GM21528 (cell line): ENCODE results near the gene SNRPB2.

Experiments
- ATAC-seq: cut with Tn5 transposase; IDR thresholded peaks from one replicate; pipeline ENCODE4 v1.9.1; 2021; ENCODE audit warnings: mild to moderate bottlenecking, moderate library complexity; ENCODE audit not compliant: unreplicated experiment, low FRiP score

The SNRPB2 gene

DNA sequence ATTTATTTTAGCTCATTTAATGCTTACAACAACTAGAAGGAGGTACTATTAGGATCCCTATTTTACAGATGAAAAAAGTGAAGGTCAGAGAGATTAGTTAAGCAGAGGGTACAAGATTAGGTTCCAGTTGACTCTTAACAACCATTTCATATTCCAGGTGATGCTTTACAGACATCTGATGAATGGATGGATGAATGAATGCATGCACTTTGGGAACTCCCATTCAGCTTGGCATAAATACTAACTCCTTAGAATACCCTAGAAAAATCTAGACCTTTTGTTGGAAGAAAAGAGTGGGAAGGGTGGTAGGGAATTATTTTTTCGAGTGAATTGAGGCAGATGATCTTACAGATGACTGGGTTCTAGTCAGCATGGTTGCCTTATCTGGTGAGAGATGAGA, 746 bp upstream of the SNRPB2 start:
- ATAC-seq, result no peak

DNA sequence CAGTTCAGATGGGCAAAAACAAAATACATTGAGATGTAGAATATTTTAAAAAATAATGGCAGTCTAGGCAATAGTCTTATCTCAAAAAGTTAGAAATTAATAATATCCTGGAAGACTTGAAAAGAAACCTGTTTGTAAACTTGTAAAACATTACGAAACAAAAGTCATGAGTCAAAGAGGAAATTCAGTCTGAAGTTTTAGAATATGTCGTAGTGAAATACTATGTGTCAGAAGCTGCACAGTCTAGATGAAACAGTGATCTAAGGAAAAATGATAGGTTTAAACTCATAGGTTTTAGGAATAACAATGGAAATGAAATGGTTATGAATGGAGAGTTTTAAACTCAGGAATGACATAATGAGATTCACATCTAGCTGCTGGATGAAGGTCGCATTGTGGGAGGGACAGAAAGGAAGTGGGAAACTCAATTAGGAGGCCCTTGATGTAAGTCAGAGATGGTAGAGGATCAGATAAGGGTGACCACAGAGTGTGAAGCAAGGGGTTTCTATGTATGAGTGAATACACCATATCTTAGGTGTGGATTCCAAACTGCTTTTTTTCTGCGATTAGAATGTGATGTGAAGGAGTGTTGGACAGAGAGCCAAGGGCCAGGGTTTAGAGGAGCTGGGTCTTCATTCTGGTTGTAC, 2.8 kb downstream of the SNRPB2 start:
- ATAC-seq, result no peak

DNA sequence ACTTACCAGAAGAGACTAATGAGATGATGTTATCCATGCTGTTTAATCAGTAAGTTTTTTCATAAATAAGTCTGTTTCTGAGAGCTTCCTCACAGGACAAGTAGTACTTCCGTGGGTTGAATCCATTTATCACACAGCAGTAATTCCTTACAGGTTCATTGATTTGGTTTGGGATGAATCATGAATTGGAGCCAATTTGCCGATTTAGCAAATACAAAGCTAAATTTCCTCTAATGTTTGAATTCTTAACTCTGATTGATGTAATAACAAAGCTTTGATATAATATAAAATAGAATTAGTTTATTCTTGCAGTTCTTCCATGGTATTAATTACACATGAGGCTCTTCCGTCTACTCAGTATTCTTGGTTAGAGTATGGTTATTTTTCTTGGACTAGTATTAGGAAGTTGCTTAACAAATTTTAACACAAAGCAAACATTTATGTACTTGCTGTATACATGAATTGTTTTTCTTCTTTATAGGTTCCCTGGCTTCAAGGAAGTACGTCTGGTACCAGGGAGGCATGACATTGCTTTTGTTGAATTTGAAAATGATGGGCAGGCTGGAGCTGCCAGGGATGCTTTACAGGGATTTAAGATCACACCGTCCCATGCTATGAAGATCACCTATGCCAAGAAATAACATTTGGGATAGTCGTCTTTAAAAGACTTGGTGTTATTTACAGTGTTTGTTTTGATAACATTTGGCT, 10.7 kb downstream of the SNRPB2 start:
- ATAC-seq, result no peak

DNA sequence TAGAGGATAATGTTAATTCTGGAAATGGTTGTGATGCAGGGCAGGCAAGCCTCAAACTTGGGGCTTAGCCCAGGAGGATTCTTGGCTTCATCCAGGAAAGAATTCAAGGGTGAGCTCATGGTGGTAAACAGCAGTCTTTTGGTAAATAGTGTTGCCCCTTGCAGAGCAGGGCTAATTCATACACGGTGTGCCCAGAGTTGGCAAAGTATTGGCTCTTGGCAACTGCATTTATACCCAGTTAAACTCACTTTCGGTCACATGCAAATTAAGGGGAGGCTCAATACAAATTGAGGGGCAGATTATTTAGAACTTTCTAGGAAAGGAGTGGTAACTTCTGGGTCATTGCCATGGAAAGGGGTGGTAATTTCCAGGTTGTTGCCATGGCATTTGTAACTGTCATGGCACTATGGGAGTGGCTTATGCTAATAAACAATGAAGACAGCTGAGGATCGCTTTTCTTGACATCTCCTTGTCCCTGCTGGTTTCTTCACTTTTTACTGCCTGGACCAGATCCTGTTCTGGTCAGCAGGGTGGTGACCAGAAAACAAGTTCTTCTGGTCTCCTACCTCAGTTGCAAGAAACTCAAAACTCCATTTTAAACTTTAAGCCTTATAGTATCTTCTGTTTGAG, 14.5 kb downstream of the SNRPB2 start:
- ATAC-seq, result no peak

DNA sequence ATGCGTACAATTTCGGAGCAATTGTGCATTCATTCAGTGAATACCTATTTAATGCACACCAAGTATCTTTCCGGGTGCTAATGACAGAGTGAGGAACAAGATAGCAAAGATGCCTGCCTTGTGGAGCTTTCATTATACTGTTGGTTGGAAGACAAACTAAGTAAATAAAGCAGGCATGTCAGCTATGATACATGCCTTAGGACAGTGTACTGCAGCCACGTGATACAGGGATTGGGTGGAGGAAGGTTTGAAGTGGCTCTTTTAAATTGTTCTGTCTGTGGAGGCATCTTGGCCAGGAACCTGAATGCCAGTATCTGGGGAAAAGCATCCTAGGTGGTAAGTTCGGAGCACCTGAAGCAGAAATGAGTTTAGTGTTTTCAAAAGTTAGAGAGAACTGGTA, 15.4 kb downstream of the SNRPB2 start:
- ATAC-seq, result no peak

DNA sequence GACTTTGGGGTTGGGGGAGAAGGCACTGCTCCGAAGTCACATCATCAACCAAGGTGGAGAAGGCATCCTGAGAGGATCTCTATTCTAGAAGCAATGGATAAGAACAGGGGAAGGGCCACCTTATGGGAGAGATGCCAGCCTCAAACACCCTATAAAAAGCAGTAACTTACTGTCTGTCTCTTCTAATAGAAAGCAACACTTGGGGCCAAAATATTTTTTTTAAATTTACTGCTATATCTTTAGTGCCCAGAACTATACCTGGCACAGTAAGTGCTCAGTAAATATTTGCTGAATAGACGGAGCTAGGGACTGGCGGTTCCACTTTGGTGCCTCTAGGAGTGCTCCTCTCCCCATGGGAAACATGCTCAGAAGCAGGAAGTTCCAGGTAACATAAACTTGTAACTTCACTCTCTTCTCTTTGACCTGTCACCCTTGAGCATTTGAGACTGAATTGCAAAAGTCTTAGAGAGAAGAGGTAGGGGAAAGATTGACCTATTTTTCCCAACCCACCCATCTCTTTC, 17.5 kb downstream of the SNRPB2 start:
- ATAC-seq, result no peak

DNA sequence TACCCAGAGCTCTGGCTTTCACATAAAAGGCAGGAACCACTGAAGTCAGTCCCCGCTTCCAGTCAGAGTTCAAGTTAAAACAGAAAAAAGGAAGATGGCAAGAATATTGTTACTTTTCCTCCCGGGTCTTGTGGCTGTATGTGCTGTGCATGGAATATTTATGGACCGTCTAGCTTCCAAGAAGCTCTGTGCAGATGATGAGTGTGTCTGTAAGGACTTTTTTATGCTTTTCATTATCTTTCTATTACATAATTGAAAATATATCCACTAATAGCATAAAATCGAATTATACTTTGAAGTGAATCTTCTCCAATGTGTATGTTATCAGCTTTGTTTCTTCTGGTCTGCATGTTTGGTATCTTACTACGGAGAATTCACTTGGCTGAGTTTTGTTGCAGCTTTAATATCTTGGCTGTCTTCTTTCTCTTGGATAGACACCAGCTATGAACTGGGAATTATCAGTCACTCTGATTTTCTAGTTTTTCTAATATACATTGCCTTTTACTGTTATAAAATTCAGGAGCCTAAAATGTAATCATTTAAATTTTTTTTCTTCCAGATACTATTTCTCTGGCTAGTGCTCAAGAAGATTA, 18.6 kb downstream of the SNRPB2 start, which contains the start of gene OTOR:
Gene OTOR, plus strand, starts transcription at position 51 of the 593 bp plus-strand sequence. Its CDS starts 44 bp downstream, at position 95.
- ATAC-seq, result no peak

DNA sequence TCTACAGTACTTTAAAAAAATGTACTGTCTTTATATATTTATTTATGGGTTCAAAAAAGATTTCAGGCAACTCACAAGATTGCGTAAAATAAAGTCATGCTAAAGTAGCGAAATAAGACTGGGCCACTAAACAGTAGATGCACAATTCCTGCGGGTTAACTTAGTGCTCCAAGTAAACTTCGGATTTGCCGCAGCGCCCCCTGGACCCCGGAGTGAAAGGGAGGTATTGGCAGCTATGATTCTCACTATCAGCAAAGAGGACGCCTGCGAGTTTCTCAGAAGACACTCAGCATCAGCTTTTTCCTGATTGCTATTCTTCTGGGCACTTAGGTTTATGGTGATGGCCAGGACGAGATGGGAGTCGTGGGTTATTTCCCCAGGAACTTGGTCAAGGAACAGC, 19.7 kb downstream of the SNRPB2 start:
- ATAC-seq, result no peak

DNA sequence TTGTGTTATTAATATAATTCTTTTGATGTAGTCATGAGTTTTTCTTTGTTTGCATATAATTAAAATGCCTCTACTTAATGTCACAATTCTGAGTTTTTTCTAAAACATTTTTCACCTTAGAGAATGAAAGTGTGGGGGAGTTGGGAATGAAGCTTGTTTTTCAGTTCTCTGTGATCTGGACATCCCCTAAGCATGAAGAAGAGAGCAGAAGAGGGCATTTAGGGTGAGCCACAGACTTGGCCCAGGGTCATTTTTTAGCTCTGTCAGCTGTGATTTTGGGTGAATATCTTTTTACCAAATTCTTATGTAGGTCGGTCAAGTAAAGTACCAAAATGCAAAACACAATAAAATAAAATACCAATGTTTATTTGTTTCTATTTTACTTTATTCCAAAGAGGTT, 22.3 kb downstream of the SNRPB2 start:
- ATAC-seq, result no peak

DNA sequence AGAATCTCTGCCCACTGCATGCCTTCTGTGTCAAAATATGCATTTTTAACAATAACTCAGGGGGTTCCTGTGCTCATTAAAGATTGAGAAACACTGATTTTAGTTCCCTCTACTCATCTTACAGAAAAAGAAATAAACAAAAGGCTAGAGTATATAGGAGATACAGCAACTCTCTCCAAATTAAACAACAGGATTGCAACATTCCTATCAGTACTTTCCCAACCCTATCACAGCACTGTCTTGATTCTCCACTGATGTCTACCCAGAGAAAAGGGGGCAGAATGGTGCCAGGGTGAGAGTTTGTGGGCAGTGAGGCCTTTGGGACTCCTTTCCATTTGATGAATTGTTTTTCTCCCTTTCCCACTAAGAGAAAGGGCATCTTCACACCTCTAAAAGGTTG, 23.1 kb downstream of the SNRPB2 start:
- ATAC-seq, result no peak

DNA sequence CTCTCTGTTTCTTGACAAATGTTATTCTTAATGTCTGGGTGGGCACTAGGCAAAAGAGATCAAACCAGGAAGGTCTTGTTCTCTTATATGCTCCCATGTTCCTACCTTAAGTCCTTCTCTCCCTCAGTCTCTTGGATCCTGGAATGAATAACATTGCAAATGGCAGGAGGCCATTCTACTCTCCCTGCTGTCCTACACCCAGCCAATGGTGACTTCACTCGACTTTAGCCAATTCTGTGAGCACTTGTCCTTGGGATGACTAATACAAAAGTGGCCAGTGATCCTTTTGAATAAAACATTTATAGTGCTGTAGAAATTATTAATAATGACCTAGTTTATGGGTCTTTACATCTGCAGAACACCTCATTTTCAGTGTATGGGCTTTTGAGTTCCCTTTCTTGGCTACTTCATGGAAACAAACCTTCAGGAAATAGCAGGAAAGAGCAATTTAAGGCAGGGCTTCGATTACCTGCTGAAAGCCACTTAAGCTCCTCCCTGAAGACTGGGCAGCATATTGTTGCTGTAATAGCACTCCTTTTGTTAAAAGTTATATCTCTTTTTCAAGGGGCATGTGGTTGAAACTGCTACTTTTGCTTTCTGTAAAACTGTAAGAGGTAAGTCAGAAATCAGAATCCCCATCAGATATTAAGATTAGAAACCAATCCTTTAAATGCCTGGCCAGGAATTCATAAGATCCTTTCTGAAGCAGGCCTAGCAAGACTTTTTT, 28.8 kb downstream of the SNRPB2 start:
- no peak for ATAC-seq

DNA sequence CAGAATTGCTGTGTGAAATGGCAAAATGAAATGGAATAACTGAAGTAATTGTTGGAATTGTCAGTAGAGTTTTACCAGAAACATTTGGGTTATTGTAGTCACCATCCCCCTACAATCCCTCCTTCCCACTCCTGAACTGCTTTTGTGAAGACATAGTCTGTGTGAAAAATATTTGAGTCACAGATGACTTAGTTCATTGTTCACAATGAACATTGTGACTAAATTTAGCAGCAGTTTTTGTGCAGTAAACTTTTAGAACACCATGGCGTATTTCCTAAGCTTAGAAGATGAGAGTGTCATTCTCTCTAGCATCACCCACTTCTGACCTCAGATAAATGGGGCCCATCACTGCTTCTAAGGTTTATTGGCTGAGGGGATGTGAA, 29.3 kb downstream of the SNRPB2 start:
- ATAC-seq, result no peak

DNA sequence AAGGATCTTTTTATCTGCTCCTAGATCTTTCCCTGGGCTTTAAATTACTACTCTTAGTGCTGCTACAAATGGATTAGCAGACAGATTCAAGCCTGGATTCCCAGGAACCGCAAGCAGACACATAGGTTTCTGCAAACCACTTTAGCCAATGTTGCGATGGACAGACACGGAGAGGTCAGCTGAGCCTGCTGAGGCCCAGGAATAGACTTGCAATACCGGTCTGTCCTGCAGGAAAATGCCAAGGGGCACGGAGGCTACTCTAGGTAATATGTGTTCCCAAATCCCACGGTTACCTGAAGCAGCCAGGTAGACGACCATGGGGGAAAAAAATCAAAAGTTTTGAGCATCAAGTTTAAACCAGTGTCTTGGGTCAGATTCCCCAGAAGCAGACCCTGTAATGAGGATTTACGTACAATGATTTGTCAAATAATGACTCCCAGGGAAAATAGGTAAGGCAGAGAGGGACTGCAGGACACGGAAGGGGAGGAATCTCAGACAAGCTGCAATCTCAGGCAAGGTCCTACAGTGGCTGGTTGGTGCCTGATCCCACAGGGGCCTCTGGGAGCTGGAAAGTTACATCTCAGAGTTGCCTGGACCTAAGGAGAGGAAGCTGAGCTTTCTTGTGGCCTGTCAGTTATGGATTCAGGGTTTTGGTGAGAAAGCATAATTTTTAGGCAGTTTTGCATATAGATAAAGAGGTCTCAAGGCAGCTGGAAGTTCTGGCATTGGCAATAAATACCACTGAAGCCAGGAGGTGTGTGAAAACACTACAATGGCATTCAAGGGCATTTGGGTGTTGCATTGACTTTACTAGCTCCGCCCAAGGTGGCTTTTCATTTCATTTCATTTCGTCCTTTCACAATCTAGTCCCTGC, 30.8 kb downstream of the SNRPB2 start:
- no peak for ATAC-seq

DNA sequence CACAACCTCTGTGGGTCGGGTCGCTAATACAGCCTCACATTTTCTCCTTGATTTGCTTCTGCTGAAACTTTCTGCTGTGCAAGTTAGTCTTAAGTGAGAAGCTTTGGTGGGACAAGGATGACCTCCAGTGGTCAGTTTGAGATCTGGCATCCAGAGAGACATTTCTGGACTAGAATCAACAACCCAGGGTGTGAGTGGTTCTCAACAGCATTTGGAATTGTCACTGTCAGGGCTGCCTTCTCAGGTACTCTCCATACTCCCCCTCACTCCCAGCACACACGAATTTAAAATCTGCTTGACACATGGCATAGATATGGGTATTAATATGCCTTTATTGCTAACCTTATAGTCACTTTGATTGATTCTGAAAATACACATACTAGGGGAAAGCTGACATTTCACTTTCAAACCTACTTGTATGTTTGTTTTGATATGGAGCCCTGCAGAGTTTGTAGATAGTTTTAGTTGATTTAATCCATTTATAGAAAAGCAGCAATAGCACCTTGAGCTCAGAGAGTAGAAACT, 31.5 kb downstream of the SNRPB2 start:
- ATAC-seq, result no peak

DNA sequence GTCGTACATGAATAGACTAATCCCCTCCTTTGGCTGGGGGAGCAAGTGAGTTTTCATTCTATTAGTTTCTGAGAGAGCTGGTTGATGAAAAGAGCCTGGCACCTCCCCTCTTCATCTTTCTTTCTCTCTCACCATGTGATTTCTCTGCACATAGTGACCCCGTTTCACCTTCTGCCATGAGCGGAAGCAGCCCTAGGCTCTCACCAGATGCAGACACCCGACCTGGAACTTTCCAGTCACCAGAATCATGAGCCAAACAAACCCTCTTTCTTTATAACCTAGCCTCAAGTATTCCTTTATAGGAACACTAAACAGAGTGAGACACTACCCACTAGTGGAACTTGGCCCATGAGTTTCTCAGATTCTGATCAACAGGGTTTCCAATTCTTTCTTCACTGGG, 34.7 kb downstream of the SNRPB2 start:
- ATAC-seq, result no peak

DNA sequence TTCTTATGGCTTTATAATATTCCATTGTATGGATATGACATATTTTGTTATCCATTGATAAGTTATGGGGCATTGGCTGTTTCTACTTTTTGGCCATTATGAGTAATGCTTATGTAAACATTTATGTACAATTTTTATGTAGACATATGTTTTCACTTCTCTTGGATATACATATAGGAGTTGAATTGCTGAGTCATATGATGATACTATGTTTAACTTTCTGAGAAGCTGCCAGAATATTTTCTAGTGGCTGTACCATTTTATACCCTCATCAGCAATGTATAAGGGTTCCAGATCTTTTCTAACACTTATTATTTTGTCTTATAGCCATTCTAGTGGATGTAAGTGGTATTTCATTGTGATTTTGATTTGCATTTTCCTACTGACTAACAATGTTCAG, 41.4 kb downstream of the SNRPB2 start:
- no peak for ATAC-seq

DNA sequence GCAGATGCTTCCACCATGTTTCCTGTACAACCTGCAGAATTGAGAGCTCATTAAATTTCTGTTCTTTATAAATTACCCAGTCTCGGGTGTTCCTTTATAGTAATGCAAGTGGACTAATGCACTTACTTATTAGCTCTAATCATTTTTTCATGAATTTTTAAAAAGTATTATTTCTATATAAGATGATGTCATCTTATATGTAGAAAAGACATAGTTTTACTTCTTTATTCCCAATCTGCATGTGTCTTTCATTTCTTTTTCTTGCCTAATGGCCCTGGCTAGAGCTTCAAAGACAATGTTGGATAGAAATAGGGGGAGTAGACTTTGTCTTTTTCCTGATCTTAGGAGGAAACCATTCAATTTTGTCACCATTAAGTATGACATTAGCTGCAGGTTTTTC, 46.1 kb downstream of the SNRPB2 start:
- no peak for ATAC-seq

DNA sequence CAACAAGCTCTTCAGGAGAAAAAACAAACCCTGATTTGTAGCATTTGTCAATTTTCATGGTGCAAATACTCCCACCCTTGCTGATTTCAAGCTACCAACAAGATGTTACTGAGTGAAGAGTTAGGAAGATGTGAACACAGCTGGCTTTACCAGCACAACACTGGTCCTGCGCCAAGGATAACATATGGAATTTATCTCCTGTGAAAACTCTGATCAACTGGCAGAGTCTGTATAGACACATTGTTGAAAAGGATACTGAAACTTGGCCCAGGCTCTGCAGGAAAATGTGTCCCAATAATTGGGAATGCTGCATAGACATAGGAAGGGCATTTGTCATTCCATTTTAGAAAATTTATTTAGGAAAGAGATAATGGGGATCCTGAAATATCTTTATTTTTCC, 47.3 kb downstream of the SNRPB2 start:
- no peak for ATAC-seq

DNA sequence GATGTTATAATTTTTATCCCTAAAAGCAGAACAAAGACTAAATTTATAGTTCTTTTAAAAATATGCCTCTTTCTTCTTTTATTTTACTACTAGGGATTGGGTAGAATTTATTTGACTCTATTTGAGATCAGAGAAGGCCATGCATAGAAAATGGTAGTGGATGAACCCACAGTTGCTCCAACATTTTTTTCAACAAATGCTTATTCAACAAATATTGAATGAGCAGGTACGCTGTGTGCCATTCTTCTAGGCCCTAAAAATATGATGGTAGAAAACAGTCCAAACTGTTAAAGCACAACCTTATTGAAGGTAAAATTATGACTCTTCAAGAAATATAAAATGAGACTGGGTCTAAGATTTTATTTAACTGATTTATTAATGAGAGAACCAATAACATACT, 48.3 kb downstream of the SNRPB2 start:
- no peak for ATAC-seq
